Pons (tissue), 1 donor: ENCODE results near the gene SLC35D3.
A peak's percentile ranks its signal among the peaks of the same experiment; 100 is the strongest.
"Not testable (repeated sequence)": the region's sequence is repeated elsewhere in the genome, so short reads cannot be mapped to it uniquely, and the experiment has no call there.

Experiments
- DNase-seq: peaks from one replicate; pipeline ENCODE4 v3.0.0-alpha.2; 2016; ENCODE audit warnings: low spot score

SLC35D3 gene

GRCh38 chr6:136923116-136923953 is 1.2 kb downstream of the SLC35D3 start:
- DNase-seq = no peak

- no peak for DNase-seq
These were observed 2.0 kb downstream of the SLC35D3 start for GRCh38 chr6:136923954-136924673.

GRCh38 chr6:136926383-136926782 is 4.3 kb downstream of the SLC35D3 start:
- no peak for DNase-seq

DNA sequence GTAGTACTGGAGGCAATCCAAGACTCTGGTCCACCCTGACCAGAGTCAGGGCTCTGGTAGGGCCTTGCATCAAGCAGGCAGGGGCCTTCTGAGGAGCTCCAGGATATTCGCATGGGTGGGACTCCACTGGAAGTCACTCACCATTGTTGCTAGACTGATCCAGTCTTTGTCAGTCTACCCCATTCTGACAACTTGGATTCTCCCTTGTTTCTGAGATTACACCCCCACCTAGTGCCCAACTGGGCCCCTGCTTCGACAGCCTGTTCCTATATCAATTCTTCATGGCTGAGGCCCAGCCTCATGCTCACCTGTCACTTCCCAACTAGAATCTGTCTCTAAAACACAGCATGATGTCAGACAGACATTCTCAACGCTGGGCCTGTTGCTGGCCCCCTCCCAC is 5.2 kb downstream of the SLC35D3 start:
- DNase-seq = no peak

DNA sequence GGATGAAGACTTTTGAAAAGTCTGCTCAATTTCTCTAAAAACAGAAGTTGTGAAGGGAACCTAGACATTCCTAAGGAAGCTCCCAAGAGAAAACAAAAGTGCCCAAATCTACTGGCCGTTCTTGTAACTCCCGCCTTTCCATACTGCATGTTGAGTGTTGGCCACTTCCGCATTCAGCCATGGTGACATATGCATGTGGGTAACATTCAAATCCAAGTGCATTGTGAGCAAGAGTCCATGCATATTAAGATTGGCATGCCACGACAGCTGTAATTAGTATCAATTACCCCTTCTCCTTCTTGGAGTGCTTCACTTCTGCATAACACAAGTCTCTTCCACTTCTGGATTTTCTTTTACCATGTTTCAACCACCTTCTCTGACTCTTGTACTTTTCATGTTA is 8.4 kb downstream of the SLC35D3 start:
- no peak for DNase-seq

DNA sequence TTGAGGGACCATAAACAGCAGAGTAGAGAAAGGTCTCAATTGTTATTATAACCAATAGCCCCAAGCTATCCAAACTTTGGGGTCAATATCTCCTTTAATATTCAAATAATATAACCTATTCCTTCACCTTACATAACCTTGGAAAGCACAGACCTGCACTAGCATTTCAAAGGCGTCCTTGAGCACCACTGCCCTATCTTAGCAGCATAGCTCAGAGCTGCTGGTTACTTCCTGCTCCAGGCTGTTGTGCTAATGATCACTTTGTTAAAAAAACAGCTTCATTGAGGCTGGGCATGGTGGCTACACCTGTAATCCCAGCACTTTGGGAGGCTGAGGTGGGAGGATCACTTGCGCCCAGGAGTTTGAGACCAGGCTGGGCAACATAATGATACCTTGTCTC is 10.5 kb downstream of the SLC35D3 start:
- no peak for DNase-seq

DNA sequence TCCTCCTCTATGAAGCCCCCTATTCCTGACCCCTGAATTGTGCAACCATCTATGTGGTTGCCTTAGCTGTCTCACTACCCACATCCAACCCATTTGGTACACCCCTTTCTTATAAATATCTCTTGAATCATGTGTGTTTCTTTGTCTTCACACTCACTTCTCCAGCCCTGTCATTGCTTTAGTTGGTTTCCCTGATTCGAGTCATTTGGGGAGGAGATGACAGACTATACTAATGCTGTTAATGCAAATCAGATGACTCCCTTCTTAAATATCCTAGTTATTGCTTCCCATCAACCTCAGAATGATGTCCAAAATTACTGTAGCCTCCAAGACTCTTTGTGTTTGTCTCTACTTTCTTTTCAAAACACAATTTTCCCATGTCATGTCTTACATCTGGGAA is 23.0 kb downstream of the SLC35D3 start:
- DNase-seq = no peak

GRCh38 chr6:136945711-136946121 is 23.6 kb downstream of the SLC35D3 start:
- no peak for DNase-seq

GRCh38 chr6:136947037-136947436 is 24.9 kb downstream of the SLC35D3 start:
- DNase-seq = no peak

GRCh38 chr6:136949957-136950356 is 27.9 kb downstream of the SLC35D3 start:
- DNase-seq = not testable (repeated sequence)

GRCh38 chr6:136950436-136951126 is 28.5 kb downstream of the SLC35D3 start:
- DNase-seq = no peak

GRCh38 chr6:136952714-136953260 is 30.7 kb downstream of the SLC35D3 start:
- DNase-seq = no peak

GRCh38 chr6:136955123-136955522 is 33.0 kb downstream of the SLC35D3 start:
- no peak for DNase-seq

DNA sequence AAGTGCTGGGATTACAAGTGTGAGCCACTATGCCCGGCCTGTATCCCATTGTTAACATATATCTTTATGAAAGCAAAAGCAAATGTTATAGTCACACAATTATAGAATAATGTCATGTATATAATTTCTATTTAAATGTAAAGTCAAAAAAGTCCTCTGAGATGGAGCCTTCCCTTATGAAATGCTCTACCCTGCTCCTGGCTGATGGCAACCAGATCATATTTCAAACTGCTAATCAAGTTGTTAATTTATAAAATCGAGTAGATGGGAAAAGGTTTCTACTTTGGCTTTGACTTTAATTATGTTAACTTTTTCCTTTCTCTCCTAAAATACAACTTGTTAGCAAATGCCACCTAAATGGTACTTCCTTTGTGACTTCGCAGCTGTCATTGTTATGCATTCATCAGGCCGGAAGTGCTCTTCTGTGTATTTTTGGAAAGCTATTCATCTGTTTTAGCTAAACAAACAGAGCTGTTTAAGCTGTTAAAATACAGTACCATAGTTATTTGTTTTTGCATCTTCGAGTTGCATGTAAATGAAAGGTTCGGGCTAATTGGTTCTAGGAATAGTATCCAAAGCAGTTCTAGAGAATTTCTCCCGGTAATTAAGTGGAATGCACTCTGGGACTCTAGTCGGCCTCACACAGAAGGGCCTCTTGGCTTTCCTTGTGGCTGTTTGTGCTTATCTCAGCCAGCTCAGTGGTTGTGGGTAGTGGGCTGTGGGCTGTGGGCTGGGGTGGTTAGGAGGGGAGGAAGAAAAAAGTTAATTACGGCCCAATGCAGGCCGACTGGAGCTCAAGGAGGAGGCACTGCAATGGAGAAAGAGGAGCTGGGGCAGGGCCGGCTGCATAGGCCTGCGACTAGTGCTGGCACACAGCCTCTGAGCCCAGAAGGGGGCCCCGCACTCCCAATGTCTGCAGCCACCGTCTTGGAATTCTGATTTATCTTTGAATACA is 34.8 kb downstream of the SLC35D3 start:
- DNase-seq = no peak

DNA sequence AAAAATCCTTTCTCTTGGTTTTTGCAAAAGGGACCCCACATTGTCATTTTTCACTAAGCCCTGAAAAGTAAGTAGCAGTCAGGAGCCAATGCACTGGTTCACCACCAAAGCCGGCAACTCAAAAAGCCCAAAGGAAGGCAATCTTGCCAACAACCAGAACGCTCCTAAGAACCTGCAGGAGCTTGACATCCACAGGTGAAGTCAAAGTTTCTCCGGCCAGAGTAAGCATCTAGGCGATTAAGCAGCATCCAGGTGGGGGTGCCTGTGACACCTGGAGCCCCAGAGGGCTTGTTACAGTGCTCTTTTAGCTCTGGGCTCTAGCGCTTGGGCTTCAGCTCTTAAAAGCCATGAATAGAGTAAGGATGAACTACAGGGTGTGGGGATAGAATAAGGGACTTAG is 36.1 kb downstream of the SLC35D3 start:
- no peak for DNase-seq

GRCh38 chr6:136959471-136959891 is 37.4 kb downstream of the SLC35D3 start:
- DNase-seq = no peak

GRCh38 chr6:136959935-136960334 is 37.8 kb downstream of the SLC35D3 start:
- DNase-seq = not testable (repeated sequence)

- no peak for DNase-seq
These were observed 38.7 kb downstream of the SLC35D3 start for GRCh38 chr6:136960781-136961180.

GRCh38 chr6:136961848-136962247 is 39.7 kb downstream of the SLC35D3 start:
- DNase-seq = no peak

DNA sequence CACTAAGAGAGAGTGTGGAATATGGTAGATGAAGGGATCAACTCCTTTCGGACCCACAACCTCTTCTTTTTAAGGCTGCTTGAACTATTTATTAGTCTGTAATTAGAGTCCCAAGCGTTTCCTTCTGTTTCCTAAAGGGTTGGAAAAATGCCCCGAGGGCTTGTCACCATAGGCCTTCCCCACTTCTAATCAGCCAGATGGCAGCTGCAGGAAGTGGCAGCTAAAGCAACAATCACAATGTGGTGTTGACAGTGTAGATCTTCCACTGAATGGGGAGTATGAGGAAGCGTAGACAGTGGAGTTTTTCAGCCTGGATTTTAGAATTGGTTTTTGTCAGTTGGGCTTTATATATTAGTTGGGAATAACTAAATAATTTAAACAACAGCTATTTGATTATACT is 40.6 kb downstream of the SLC35D3 start:
- peak; percentile 66 for DNase-seq

DNA sequence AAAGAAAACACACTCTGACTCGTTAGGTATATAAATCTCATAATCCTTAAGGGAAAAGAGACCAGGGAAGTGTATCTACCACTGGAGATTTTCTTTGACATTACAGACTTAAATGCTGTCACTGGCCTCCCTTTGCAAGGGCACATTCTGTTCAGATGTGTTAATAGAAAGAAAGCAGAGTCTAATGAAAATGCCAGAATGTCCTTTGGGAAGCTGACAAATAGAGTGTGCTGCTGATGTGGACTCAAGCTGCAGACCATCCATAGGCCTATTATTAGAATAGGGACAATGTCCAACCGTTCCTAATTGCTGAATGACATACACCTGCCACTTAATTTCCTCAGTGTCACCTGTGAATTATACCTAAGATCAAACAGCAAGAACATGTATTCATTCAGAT is 41.2 kb downstream of the SLC35D3 start:
- no peak for DNase-seq
